NOMO-1 treated with DMSO at 0.1 percent for 48 hours (cell line): ENCODE measurements around the gene SOX13.
A peak's percentile ranks its signal among the peaks of the same experiment; 100 is the strongest.

ENCODE experiments used
- DNase-seq: peaks from one replicate; lab custom pipeline; 2025; ENCODE audit not compliant: unreplicated experiment; lab: John Stamatoyannopoulos, UW

SOX13 gene

DNA sequence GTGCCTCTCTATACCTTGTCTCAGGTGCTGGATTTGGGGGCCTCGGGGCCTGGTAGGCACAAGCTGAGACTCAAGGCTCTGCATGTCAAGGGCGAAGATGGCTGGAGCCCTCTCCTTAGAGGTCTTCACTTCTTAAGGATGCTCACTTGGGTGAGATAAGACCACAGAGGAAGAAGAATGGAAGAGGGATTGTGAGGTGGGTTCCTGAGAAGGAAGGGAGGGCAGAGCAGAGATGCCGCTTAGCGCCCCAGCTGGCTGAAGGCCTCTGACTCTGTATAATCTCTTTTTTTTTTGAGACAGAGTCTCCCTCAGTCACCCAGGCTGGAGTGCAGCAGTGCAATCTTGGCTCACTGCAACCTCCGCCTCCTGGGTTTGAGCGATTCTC lies 32.2 kb downstream of the SOX13 start:
- no peak for DNase-seq

DNA sequence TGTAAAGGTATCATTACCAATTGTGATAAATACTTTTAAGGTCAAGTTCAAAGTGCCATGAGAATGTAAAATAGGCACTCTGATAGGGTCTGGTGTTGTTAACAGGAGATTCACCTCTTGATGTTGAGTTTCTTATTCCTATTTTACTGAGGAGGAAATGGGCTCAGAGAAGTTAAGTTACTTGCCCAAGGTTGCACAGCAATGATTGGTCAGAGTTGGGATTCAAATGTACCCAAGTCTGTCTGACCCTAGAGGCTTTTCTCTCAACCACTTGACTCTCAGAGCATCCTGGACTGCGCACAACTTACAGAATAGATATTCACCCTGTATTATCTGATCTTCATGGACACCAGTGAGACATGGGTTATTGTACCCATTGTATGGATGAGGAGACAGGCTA lies 33.9 kb downstream of the SOX13 start:
- DNase-seq: no peak

DNA sequence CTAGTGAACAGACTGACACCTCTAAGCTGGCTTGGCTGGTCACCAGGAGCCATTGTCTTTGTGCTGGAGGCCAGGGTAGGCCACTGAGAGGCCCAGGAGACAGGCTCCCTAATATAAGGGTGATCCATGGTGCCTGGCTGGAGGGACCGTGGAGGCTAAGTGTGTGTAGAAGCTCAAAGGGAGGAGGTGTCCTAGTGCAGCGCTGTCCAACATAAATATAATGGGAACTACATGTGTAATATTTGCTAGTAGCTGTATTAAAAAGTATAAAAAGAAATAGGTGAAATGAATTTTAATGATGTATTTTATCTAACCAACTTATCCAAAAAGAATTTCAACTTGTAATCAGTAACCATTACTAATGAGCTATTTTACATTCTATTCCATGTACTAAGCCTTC lies 35.0 kb downstream of the SOX13 start:
- no peak for DNase-seq

DNA sequence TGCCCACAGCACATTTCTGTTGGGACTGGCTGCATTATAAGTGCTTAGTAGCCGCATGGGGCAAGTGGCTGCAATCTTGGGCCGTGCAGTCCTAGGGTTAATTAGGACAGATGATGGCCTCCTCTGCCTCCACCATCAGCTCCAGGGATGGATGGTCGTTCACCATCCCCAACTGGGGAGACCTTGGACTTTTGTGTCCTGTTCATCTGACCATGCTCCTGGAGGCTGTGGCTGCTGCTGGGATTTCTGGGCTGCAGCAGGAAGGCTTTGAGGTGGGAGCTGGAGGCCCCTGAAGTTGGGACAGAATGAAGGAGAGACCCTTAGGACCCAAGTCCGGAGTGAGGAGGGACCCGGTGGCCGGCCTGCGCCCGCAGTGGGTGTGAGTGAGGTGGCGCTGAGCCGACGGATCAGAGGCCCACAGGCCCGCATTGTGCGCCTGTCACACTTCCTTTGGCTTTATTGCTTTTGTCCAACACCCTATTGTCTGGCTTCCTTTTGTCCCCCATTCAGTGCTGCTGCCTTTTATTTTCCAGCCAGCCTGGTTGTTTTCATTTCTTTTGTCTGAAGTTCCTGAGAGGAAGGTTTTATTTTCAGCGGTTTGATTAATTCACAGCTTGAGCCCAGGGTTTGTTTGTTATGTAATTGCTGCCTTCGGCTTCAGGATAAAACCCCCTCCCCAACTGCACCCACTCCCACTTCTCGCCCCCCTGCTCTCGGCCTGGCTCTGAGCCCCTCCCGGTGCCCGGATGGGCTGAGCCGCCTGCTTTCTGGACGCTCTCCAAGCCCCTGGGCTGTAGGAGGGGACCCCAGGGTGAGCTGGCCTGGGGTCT lies 35.6 kb downstream of the SOX13 start:
- DNase-seq: no peak

DNA sequence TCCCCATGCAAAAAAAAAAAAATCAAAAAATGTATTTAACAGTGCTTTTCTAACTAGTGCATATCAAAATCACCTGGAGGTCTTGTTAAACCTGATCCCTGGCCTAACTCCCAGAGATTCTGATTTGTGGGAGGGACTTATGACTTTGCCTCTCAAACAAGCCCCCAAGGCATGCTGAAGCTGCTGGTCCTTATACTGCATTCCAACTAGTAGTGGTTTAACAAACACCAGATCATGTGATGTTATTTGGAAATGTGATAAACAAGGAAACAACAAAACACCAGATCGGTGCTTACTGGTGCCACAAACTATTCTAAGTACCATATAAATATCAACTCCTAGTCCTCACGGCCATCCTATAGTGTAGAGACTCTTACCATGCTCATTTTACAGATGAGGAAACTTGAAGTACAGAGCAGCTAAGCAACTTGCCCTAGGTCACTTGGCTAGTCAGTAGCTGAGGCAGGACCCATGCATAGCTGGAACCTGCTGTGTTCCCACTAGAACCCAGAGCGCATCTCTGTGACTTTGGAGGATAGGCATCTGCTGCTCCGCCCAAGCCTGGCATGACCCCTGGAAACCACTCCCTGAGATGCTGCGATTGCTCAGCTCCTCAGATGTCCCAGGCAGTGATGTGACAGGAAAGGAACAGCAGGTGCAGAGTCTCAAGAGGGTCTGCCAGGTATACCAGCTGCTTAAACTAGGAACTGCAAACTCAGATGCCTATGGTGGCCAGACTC lies 38.1 kb downstream of the SOX13 start:
- no peak for DNase-seq

DNA sequence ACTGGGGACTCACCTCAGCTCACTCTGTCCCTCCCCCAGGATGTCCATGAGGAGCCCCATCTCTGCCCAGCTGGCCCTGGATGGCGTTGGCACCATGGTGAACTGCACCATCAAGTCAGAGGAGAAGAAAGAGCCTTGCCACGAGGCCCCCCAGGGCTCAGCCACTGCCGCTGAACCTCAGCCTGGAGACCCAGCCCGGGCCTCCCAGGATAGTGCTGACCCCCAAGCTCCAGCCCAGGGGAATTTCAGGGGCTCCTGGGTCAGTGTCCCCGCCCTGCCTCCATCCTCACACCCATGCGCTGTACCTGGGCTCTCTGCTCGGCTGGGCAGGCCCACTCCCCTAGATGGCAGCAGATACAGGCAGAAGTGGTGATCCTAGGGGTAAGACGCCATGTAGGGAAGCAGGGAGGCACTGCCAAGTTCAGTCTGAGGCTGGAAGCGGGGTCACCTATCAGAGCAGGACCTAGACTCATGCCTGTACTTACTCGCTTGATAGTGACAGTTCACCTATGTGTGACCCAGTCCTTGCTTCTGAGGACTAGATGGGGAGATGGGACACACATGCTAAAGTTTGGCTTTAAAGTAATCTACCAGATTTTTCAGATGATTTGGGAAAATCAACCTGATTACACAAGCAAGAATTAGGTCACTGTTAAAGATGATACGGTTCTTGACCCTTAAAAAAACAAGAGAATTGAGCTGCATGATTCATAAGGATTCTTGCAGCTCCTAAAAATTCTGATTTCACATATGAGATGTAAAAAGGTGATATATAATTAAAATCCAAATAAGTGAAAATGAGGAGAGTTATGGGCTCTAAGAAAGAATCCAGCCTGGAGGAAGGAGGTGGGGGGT lies 40.2 kb downstream of the SOX13 start:
- DNase-seq: no peak

DNA sequence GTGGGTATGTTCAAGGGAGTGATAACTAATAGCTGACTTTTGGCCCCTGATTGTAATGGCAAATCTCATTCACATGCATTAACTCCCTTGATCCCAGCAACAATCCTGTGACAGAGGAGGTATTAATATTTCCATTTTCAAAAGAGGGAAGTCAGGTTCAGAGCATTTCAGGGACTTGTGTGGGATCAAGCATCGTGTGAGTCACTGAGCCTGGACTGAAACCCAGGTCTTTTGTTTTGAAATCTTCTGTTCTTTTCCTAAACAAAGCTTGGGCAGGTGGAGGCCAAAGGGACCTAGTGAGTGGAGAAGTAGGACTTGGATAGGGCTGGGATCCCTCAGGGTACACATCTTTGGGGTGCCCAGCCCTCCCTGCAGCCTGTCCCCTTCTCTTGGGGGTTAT lies 41.0 kb downstream of the SOX13 start:
- peak; percentile 5 for DNase-seq

DNA sequence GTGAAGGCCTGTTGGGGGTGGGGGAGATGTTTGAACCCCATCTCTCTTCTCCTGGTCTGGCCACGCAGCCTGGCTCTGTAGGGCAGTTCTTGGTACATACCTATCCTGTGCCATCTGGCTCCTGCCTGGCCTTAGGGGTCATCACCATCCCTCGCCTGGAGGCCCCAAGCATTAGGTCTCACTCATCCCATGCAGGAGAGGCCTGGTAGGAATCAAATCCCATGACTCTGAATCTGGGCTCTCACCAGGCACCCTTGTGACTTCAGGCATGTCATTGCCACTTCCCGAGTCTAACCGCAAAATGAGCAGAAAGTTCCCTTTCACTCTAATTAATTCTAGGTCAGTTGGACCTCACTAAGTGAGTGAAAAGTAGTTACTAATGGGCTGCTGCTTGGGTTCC lies 41.7 kb downstream of the SOX13 start:
- DNase-seq: peak; percentile 72

DNA sequence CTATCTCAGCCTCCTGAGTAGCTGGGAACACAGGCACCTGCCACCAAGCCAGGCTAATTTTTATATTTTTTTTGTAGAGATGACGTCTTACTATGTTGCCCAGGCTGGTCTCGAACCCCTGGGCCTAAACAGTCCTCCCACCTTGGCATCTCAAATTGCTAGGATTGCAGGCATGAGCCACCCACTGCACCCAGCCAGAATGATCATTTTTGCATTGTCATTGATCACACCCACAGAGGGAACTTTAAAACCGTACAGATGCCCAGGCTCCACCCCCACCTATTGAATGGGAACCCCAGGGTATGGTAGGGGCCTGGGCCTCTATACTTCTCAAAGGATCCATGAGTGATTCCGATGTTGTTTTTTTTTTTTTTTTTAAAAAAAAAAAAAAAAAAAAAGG lies 42.2 kb downstream of the SOX13 start:
- DNase-seq: no peak

DNA sequence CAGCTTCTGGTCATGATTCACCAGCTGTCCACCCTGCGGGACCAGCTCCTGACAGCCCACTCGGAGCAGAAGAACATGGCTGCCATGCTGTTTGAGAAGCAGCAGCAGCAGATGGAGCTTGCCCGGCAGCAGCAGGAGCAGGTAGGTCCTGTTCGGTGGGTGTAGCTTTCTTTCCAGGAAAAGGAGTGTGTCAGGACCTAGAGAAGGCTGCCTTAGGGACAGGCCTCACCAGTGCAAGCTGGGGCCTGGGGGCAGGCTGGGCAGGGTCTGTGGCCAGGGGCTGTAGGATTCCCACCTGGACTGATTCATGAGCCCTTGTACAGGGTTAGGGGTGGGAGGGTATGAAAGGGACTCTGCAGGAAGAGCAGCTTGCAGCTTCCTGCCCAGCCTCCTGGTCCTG lies 43.6 kb downstream of the SOX13 start:
- no peak for DNase-seq

DNA sequence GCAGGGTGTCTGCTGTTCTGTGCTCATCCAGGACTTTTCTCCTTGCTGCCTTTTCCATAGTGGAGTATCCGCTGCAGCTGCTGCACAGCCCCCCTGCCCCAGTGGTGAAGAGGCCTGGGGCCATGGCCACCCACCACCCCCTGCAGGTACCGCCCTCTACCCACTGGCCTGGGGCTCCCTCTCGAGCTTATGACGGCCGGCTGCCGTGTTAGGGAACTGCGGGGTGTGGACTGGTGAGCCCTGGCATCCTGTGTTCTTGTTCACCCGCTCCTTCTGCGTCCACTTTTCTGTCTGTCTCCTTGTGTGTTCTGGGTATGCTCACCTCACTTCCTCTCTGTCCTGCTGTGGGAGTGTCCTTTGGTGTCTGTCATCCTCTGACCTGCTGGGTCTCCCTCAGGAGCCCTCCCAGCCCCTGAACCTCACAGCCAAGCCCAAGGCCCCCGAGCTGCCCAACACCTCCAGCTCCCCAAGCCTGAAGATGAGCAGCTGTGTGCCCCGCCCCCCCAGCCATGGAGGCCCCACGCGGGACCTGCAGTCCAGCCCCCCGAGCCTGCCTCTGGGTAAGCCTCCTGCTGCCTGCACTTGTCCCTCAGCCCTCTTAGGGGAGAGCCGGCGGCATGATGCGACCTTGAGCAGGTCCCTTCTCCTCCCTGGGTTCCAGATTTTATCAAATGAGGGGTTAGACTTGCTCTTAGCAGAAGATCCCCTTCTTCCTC lies 49.1 kb downstream of the SOX13 start:
- DNase-seq: no peak

DNA sequence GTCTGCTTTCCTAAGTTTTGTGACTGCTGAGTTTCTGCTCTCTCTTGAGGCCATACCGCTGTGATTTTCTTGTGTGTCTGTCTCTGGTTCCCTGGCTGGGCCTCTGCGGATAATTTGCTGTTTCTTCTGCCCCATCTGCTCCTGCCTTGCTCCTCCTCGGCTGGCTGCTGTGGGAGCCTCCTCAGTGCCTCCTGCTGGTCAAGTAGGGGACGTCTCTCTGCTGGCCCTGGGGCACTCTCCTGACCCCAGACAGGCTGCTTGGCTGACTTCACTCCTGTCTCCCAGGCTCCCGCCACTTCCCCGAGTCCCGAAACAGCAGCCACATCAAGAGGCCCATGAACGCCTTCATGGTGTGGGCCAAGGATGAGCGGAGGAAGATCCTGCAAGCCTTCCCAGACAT lies 50.5 kb downstream of the SOX13 start:
- DNase-seq: peak; percentile 2

DNA sequence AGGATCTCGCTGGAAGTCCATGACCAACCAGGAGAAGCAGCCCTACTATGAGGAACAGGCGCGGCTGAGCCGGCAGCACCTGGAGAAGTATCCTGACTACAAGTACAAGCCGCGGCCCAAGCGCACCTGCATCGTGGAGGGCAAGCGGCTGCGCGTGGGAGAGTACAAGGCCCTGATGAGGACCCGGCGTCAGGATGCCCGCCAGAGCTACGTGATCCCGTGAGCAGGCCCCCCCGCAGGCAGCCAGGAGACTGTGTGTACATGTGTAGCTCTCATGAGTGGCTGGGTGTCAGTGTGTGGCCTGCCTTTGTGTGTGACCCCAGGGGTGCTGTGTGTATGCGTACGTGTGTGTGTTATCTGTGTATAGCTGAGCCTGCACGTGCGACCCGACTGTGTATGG lies 51.7 kb downstream of the SOX13 start:
- DNase-seq: no peak

DNA sequence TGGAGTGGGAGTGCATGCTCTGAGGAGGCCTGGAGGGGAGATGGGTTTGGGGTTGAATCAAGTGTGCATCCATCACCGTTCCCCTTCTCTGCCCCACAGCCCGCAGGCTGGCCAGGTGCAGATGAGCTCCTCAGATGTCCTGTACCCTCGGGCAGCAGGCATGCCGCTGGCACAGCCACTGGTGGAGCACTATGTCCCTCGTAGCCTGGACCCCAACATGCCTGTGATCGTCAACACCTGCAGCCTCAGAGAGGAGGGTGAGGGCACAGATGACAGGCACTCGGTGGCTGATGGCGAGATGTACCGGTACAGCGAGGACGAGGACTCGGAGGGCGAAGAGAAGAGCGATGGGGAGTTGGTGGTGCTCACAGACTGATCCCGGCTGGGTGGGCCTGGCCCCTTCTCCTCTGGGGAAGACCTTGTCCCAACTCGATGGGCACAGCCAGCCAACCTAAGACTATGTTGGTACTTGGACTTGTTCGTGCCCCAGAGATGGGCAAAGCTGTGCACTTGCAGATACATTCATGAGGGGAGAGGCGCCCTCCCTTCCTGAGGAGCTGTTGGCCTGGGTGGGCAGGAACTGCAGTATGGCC lies 52.9 kb downstream of the SOX13 start:
- no peak for DNase-seq

DNA sequence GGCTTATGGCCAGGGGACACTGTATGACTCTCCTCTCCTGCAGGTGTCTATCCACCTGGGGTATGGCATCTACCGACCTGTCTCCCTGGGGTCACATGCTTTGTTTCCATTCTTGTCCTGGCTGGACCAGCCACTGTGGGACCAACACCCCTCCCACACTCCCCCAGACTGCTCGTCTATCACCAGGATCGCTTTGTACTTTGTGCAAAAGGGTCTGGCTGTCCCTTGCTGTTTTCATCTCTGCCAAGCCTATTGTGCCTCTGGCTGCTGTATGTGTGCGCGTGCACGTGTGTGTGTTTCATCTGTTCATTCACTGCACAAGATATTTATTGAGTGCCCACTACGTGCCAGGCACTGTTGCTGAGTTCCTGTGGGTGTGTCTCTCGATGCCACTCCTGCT lies 53.5 kb downstream of the SOX13 start:
- DNase-seq: peak; percentile 36

DNA sequence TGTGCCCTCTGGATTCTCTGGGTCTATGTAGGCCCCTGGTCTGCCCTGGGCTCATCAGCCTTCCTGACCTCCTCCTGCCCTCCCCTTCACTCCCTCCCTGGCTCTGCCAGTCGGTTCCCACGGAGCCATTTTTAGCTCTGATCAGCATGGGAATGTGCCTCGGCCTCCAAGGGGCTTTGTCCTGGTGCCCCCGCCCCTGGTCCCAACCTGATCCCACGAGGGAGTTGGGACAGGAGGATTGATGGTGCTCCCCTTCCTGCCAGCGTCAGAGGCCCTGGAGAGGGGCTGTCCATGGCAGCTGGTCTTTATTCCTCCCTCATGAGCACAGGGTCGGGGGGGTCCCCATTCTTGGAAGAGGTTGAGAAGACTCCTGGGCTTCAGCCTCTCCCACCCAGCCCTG lies 54.0 kb downstream of the SOX13 start:
- no peak for DNase-seq

DNA sequence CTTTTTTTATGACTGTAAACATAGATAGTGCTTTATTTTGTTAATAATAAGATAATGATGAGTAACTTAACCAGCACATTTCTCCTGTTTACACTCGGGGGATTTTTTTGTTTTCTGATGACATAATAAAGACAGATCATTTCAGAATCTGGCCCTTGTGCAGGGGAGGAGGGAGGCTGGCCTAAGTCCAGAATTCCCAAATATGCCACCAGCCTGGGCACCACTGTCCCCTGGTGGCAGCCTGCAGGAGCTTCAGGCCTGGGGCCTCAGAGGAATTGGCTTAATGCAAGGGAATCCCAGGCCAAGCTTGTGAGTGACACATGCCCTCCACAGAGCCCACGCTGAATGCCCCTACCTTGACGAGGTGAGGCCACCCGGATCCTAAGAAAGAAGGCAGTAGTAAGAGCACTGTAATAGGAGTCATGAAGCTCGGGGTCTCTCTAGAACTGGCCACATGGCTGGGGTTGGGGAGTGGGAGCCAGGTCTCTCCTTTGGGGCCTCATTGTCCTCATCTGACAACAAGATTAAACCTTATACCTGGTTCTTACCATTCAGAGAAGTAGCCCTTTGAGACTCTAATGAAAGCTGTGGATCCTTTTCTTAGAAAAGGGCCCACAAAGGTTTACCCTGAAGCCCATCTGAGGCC lies 54.8 kb downstream of the SOX13 start:
- DNase-seq: peak; percentile 19

DNA sequence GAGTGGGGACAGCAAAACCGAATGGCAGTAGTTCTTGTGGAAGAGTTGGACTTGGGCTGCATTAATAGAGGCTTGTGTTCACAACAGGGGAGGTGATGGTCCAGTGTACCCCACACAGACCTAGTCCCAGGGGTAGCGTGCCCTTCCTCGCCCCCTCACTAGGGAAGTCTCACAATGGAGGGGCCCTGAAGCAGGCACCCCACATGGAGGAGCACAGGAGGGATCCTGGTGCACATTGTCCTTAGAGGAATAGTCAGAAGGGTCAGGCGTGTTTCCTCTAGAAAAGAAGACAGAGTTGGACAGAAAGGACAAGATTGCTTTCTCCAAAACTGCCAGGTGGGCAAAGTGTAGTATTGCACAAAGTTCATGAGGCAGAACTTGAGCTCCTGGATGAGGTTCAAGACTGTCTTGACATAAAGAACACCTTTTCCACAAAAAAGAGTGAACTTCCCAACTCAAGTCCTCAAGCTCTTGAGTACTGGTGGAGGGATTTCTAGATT lies 55.6 kb downstream of the SOX13 start:
- peak; percentile 15 for DNase-seq

DNA sequence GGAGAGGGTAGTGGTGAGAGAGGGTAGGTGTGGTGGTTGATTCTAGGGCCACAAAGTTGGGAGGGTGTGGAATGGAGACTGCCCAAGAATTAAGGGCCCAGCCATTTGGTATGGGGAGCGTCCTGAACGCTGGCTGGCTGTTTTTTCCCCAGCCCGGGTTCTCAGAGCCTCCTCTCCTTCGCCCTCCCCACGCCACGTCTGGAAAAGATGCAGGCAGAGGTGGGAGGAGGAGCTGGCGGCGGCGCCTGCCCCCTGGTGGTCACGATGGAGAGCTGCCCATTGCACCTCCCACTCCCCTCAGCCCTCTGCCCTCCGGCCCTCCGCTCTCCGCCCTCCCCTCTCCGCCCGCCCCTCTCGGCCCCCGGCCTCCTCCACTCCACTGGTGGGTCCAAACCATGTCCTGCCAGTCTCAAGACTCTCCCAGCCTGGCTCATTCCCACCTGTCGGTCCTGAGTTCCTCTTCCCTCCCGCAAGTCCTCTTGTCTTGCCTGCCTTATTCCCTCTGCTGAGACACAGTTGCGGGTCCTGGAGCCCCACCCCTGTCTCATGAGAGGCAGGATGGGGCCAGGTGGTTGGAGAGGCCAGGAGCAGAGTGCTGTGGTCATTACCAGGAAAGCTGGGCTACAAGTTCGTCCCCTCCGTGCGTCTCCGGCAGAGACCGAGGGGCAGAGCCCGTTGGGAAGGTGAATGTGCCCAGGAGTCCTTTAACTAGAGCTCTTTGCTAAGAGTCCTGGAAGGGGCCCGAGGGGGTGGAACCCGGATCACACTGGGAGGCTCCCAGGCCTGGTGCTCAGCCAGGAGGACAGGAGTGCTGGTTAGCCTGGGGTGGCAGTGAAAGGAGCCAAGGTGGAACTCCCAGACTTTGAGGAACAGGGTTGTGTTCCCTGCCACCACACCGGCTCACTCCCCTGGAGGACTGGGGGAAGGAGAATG lies 56.3 kb downstream of the SOX13 start:
- DNase-seq: peak; percentile 15
